DMS53 treated with DMSO at 0.1 percent for 48 hours (cell line): ENCODE measurements around the gene C2CD2L.
"Not testable (repeated sequence)": the region's sequence is repeated elsewhere in the genome, so short reads cannot be mapped to it uniquely, and the experiment has no call there.

Experiments used
- DNase-seq: peaks from one replicate; lab custom pipeline; 2025; ENCODE audit not compliant: unreplicated experiment; lab: John Stamatoyannopoulos, UW

Gene C2CD2L

DNA sequence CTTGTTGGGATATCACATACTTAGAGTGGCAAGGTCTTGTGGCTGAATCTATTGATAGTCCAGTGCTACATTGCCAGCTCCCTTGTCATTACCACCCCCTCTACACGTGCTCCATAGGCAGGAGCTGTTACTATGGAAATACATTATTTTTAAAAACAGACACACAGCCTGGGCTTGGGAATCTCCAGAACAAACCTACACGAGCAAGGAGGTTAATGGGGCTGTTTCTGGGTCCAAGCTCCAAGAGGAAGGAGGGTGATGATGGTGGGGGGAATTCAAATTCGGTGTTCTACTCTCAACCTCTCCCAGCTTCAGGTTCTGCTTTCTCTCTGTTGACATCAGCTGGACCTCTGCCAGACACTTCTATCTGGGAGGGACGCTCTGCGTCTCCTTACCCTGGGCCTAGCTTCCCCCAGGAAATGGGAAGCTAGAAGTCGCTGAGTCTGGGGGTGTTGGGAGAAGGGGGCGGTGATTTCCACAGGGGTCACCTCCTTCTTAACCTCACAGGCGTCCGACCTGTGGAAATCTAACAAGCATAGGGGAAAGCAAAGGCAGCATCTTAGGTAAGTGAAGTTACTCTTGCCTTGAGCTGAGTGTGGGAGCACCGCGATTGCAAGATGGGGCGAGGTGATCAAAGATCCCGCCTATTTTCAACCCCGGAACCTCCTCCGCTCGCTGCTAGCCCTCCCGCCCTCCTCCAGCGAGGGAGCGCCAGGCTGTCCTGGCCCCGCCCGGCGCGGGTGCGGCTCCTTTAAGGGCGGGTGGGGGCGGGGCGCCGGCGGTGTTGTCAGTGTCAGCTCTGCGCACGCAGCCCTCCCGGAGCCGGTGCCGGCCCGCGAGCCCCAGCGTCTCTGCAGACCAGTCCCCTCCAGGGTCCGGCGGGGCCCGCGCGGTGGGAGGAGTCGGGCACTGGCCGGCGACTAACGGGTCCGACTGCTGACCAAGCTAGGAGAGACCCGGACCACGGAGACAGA, at the start of gene C2CD2L:
Gene C2CD2L, plus strand, starts transcription at position 781 of the 974 bp plus-strand sequence. CDS start 398 bp downstream, outside the sequence.
- DNase-seq = peak; percentile 85

DNA sequence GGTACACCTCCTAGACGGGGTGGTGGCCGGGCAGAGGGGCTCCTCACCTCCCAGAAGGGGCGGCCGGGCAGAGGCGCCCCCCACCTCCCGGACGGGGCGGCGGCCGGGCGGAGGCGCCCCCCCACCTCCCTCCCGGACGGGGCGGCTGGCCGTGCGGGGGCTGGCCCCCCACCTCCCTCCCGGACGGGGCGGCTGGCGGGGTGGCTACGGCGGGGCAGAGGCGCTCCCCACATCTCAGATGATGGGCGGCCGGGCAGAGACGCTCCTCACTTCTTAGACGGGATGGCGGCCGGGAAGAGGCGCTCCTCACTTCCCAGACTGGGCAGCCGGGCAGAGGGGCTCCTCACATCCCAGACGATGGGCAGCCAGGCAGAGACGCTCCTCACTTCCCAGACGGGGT, 48.0 kb upstream of the C2CD2L start:
- not testable (repeated sequence) for DNase-seq

DNA sequence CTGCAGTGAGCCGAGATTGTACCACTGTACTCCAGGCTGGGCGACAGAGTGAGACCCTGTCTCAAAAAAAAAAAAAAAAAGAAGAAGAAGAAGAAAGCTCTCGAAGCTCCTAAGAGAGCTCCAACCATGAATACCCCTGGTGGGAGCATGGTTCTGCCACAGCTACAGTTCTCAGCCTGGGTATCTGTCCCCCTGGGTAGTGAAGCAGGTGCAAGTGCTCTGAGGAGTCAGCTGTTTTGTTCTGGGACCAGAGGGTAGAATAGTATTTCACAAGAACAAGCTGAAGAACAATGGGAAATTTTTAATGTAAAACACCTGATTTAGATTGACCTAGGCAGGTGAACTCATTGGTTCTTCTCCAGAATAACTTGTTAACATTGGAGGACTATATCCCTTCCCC, 45.9 kb upstream of the C2CD2L start:
- DNase-seq = no peak

DNA sequence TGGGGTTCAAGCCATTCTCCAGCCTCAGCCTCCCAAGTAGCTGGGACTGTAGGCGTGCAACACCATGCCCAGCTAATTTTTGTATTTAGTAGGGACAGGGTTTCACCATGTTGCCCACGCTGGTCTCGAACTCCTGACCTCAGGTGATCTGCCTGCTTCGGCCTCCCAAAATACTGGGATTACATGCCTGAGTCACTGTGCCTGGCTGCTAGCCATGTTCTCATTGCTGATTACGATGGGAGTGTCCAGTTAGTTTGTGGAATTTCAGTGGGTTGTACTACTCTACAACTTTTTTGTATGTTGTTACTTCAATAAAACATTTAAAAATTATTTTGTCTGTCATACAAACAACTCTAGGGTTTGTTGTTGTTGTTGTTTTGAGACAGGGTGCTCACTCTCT, 44.4 kb upstream of the C2CD2L start:
- no peak for DNase-seq

DNA sequence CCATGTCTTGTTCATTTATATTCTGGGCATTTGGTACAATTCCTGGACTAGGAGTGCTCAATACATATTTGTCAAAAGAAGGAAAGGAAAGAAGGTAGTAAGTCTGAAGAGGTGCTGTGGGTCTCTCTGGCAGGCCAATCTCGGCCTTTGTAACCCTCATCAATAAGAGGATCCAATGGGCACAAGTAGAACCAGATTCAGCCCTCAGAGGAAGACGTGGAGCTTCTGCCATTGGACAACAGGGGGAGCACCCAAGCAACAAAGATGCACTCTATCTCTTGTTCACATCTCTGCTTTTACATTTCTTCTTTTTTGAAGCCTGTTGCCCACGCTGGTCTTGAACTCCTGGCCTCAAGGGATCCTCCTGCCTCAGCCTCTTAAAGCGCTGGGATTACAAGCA, 41.8 kb upstream of the C2CD2L start:
- peak; percentile 19 for DNase-seq

DNA sequence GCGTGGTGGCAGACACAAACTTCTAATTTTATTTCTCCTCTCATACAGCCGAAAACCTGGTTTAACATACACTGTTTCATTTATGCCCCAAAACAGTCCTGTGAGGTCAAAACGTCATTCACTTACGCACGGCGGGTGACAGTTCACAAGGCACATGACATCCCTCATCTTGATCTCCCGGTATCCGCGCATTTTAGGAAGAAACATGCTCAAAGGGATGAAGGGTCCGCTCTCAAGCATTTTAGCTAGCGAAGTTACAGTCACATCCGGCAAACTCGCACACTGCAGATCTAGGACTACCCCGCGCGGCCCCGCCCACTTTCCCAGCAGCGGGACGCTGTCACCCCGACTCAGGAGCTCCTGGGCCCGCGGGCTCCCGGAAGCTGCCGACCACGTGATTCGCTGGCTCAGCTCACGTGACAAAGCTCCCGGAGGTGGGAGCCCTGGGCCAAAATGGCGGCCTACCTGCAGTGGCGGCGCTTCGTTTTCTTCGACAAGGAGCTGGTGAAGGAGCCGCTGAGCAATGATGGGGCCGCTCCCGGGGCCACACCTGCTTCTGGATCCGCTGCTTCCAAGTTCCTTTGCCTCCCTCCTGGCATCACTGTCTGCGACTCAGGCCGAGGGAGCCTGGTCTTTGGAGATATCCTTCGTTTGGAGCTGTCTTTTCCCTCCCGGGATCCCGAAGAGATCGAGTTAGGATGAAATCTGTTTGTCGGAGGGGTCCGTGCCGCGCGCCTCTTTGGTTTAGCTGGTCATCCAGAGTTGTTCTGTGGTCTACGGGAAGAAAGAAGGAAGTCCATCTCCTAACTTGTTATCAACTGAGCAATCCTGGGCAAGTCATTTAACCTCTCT, 39.5 kb upstream of the C2CD2L start, which contains the start of gene VPS11:
Gene VPS11, plus strand, starts transcription at position 448 of the 852 bp plus-strand sequence. Its CDS starts 6 bp downstream, at position 454.
- peak; percentile 92 for DNase-seq

DNA sequence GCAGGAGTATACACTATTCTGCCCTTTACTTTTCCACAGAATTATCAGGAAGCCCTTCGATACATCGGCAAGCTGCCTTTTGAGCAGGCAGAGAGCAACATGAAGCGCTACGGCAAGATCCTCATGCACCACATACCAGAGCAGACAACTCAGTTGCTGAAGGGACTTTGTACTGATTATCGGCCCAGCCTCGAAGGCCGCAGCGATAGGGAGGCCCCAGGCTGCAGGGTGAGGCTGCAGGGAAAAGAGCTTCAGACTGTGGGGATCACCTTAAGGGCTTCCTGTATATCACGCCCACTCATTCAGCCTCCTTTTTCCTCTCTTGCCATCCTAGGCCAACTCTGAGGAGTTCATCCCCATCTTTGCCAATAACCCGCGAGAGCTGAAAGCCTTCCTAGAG, 29.3 kb upstream of the C2CD2L start:
- DNase-seq = no peak

DNA sequence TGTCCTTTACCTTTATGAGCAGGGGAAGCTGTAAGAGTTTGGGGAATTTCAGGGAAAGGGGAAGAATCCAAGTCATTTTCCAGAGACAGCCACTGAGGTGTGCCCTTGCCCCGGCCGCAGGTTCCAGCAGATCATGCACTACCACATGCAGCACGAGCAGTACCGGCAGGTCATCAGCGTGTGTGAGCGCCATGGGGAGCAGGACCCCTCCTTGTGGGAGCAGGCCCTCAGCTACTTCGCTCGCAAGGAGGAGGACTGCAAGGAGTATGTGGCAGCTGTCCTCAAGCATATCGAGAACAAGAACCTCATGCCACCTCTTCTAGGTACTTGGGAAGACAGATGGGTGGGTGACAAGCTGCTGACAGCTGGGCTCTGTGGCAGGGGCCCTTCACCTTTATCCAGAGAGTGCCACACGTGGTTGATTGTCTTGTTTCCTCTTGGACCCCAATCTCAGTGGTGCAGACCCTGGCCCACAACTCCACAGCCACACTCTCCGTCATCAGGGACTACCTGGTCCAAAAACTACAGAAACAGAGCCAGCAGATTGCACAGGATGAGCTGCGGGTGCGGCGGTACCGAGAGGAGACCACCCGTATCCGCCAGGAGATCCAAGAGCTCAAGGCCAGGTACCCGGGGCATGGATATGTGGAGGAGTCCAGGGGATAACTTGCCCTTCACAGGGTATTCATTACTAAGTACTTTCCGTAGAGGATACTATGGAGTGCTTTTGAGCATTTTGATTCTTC, 28.3 kb upstream of the C2CD2L start:
- no peak for DNase-seq

DNA sequence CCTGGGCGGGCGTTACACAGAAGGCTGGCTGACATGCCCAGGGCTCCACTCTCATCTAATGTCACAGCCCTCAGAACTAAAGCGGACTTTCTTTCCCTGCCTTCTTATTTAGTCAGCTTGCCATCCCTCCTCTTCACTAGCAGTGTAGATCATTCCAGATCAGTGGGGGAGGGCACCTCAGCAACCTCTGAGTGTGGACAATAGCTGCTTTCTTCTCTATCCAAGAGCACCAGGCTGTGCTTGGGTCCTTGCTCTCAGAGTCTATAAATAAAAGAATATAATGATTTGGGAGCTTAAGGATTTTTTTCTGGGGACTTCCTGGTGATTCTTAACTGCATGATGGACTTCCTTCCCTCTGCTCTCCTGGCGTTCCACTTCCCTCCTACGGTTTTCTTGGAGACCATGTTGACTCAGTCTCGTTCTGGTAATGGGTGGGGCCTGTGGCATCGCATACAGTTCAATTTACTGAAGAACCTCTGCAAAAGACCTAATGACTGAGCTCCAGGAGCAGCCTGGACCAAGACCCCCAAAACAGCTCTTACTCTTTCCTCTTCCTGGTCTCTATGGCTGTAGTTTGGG, 25.4 kb upstream of the C2CD2L start:
- no peak for DNase-seq

DNA sequence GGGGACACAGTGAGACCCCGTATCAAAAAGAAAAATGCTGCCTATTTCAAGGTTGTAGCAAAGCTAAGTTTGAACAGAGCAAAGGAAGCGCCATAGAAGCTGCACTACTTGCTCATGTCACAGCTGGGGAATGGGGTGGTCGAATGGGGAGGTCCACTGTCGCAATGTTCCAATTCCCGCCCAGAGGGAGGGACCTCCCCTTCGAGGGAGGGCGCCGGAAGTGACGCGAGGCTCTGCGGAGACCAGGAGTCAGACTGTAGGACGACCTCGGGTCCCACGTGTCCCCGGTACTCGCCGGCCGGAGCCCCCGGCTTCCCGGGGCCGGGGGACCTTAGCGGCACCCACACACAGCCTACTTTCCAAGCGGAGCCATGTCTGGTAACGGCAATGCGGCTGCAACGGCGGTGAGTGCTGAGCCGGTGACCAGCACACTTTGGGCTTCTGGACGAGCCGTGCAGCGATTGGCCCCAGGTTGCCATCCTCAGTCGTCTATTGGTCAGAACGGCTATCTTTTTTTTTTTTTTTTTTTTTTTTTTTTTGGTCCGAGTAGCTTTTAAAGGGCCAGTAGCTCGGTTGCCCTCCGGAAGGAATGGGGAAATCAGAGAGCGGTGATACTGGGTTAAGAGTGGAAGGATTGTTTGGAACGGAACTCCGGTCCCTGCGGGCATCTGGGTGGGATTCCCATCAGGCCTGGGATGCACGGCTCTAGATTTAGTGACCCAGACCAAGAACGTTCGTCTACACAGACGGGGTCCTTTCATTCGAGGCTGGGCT, 22.3 kb upstream of the C2CD2L start, which contains the start of gene HMBS:
Gene HMBS, plus strand, starts transcription at position 219 of the 774 bp plus-strand sequence. Its CDS starts 153 bp downstream, at position 372.
- DNase-seq = peak; percentile 94

DNA sequence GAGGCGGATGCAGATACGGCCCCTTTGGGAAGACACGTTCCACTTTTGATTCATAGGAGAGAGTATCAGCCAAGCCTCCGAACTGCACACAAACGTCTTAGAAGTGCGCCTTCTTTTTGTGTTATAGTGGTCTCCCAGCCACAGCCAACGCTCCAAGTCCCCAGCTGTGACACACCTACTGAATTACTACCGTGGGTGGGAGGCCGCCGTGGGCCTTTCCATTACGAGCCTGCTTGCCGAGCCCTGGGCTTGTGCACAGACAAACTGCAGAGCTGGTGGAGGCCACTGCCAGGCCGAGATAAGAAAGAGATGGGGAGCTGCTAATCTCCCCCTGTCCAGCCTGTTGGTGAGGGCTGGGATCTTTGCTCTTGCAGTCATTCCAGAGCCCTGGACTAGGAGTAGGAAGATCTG, 21.7 kb upstream of the C2CD2L start:
- no peak for DNase-seq

DNA sequence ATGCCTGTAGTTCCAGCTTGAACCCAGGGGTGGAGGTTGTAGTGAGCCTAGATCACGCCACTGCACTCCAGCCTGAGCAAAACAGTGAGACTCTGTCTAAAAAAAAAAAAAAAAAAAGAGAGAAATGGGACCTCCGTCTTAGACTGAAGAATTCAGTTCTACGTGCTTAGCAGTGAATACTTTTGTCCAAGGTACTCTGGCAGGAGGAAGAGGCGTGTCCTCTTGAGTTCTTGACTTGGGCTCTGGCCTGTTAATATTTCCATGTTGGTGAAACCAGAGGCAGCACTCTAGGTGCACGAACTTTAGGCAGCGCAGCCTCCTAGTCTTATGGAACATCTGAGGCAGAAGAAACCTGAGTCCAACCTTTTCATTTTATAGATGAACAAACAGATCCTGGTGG, 20.0 kb upstream of the C2CD2L start:
- no peak for DNase-seq

DNA sequence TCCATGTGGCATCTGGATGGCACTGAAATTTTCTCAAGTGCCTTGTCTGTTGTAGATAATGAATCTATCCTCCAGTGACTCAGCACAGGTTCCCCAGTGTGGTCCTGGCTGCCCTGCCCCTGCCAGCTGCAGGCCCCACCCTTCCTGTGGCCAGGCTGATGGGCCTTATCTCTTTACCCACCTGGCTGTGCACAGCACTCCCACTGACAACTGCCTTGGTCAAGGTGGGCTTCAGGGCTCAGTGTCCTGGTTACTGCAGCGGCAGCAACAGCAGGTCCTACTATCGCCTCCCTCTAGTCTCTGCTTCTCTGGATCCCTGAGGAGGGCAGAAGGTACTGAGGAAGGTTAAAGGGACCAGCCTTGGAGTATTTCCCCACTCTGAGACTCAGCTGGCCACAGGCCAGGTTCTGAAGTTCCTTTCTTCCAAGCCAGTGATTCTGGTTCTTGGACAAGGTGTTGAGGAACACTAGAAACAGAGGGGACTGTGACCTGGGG, 19.4 kb upstream of the C2CD2L start:
- DNase-seq = peak; percentile 33

DNA sequence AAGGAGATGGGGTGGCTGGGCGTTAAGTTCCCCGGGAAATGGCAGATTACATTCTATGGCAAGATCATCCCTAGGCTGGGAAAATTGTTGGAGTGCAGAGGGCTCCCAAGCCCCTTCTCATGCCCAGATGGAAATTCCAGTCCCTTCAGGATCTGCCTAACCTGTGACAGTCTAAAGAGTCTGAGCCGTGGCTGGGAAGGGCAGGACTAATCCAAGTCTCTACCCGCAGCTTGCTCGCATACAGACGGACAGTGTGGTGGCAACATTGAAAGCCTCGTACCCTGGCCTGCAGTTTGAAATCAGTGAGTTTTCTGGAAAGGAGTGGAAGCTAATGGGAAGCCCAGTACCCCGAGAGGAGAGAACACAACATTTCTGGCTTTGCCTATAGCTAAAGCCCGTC, 18.7 kb upstream of the C2CD2L start:
- no peak for DNase-seq

DNA sequence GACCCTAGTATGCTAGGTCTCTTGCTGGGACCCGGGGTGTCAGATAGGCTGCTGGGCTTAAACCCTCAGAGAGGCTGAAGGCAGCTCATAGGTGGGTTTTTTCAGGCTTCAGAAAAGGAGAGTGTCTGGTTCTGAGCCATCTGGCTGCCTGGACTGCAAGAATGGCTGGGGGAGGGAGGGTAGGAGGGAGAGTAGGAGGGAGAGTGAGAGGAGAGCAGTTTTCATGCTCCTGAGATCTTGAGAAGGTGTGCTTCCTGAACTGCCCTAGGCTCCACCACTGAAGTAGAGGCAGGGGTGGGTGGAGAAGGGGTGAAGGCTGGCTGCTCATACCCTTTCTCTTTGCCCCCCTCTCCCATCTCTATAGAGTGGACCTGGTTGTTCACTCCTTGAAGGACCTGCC, 17.8 kb upstream of the C2CD2L start:
- no peak for DNase-seq

DNA sequence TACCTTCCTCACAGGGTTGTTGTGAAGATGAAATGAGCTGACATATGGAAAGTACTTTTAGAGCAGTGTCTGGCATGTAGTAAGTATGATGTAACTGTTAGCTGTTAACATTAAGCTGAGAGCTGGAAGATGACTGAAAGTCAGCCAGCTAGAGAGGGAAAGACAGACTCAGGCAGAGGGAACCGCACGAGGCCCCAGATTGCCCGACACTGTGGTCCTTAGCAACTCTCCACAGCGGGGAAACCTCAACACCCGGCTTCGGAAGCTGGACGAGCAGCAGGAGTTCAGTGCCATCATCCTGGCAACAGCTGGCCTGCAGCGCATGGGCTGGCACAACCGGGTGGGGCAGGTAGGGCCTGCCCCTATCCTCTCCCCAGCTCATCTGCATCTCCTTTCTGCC, 16.0 kb upstream of the C2CD2L start:
- no peak for DNase-seq

DNA sequence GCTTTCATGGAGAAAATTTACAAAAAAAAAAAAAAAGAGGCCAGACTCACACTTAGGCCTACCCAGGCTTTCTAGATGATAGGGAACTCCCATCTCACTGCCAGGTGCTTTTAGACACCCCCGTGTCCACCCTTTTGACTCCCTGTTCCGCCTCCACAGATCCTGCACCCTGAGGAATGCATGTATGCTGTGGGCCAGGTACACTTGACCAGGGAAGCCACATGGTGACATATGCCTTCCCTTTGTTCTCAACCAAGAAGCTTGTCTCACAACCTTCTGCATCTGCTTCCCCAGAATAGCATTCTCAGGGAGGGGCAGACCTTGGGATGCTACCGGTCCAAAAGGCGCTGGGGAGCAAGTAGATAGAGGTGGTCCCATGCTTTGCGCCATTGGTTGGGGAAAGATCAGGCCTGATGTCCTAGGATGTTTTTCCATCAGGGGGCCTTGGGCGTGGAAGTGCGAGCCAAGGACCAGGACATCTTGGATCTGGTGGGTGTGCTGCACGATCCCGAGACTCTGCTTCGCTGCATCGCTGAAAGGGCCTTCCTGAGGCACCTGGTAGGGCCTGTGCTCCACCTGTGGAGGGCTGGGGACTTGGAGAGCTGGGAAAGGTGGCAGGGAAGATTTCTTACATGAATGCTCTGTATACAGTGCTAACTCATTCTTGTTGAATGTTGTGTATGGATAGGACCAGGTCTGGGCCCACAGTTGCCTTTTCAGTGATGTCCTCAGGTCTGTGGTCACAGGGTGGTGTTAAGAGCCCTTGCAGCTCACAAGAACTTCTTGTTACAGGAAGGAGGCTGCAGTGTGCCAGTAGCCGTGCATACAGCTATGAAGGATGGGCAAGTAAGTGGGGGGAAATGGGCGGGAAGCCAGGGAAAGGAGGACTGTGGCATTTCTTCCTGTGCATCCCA, 14.9 kb upstream of the C2CD2L start:
- no peak for DNase-seq
